GM12872 (cell line): ENCODE measurements around the gene CLIP4.

ENCODE experiments used
- TF ChIP-seq, protein P1 (sequence below): IDR thresholded peaks from 3 replicates; pipeline ENCODE4 v1.5.1; 2011; ENCODE audit warnings: low read depth, mild to moderate bottlenecking, low read length, moderate library complexity; ENCODE audit not compliant: insufficient read depth

The CLIP4 gene

DNA sequence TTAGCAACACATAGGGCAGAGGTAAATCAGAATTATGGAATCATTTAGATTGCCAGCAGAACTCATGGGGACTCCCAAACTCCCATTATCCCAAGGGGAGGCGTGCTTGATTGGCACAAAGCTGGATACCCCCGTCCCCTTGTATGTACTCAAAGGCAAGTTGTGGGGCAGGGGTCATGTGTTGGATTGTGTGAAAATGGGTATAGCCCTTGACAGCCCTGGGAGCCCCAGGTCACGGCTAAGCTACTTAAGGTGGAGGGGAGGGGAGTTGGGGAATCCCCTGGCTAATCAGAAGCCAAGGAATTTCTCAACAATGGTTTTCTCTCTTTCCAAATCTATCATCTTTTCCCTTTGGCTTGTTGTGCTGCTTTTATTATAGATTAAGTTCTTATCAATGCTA is 32.7 kb downstream of the CLIP4 start:
- TF ChIP-seq, protein P1, sequence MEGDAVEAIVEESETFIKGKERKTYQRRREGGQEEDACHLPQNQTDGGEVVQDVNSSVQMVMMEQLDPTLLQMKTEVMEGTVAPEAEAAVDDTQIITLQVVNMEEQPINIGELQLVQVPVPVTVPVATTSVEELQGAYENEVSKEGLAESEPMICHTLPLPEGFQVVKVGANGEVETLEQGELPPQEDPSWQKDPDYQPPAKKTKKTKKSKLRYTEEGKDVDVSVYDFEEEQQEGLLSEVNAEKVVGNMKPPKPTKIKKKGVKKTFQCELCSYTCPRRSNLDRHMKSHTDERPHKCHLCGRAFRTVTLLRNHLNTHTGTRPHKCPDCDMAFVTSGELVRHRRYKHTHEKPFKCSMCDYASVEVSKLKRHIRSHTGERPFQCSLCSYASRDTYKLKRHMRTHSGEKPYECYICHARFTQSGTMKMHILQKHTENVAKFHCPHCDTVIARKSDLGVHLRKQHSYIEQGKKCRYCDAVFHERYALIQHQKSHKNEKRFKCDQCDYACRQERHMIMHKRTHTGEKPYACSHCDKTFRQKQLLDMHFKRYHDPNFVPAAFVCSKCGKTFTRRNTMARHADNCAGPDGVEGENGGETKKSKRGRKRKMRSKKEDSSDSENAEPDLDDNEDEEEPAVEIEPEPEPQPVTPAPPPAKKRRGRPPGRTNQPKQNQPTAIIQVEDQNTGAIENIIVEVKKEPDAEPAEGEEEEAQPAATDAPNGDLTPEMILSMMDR, result no peak

DNA sequence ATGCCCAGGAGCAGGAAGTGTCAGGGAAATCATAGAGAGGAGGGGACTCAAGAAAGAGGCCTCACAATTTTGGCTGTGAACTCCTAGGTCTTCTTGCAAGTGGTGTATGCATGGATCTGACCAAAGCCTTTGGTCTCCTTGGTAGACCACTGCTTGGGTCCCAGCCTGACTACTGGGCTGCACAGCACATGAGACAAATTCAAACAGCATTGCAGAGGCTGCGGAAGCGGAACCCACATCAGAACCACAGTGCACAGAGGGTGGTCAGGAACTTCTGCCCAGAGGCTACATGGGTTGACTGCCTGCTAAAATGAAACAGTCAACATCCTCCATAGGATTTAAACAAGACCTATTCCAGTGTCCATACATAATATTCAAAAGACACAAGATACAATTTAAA is 39.4 kb downstream of the CLIP4 start:
- TF ChIP-seq, protein P1, result no peak

DNA sequence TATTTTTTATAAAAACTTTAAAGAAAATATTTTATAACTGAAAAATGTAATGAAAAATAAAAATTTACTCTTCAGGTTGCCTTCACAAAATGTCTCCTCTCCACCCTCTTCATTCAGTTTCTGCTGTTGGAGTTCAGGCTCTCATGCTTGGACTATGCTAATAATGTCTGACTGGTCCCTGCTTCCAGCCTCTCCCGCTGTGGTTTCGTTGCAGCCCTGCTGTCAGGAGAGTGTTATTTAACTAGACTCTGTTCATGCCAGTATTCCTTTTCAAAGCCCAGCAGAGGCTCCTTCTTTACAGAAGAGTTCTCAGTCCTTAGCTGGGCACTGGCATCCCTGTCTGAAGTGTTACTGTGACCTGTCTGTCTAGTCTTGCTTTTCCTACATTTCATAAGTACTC is 40.4 kb downstream of the CLIP4 start:
- TF ChIP-seq, protein P1, result no peak

DNA sequence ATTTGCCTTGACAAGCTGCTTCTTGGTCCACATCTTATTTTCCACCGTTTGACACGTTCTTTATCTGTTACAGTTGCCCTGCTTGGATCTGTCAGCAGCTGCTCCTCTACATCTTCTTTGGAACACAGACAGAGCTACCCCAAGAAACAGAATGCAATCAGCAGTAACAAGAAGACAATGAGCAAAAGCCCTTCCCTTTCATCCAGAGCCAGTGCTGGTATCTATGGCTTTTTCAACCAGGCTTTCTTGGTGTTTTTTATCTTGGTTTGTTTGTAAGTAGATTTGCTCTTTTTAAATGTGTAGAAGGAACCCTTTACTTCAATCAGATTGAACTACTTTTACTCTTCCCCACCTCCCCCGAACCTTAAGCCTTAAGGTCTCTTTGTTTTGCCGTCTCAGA is 41.9 kb downstream of the CLIP4 start:
- TF ChIP-seq, protein P1, result no peak

DNA sequence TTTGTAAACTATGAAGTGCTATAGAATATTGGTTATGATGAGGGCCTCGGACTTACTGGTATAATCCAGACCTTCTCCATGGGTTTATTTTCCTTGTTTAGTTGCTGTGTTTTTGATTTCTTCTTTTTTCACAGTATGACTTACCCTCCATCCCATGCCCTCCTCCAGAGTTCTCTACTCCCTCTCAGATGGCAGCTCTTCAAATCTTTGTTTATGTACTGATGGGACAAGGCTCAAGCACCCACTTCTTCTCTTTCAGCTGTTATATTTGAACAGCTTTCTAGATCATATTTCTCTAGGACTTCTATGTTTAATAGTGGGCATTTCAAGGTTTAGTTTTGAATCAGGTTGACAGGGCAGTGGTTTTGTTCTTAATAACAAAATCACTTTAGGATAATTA is 43.9 kb downstream of the CLIP4 start:
- TF ChIP-seq, protein P1, result no peak

DNA sequence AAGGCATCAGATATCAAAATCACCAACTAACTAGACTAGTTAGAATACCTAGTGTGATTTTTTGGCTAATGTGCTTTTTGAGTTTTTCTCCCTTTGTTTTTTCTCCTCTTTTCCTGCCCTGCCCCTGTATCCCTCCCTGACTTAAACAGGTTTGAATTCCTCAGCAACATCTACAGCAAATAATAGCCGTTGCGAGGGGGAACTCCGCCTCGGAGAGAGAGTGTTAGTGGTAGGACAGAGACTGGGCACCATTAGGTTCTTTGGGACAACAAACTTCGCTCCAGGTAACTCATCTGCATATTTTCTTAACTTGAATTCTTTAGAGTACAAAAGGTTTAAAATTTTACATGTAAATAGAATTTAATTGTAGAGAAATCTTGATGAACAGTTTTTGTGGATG is 45.0 kb downstream of the CLIP4 start:
- TF ChIP-seq, protein P1, result no peak

DNA sequence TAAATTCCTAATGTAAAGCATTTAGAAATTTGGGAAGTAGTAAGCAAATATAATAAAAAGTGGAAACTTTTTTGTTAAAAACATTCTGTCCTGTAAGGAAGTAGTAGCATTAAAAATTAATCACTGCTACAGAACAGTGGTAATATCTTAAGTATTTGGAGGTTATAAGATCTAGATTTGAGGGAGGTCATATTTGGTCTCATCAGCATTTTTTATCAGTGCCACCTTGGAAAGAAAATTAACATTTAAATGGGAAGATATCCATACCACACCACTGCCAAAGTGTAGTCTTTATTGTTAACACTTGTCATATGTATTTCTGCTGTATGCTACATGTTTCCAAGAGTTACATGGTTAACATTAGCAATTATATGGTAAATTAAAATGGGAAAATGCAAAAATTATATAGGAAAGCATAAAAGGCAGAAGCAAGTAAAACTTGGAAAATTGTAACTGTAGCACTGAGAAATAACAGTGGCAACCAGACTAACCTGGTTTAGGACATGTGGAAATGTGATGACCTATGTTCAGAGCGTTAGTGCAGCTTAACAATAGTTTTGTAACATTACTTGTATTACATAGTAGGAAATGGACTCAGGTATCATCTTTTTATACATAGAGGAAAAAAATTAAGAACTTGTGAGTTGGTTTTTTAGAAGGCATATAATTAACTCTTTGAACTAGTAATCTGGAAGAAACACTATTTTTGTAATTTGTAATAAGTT is 47.2 kb downstream of the CLIP4 start:
- TF ChIP-seq, protein P1, result no peak
